SHP77 (cell line): ENCODE measurements around the gene SMAD4.

ENCODE experiments used
- DNase-seq, 2 experiments: peaks; one replicate each; lab custom pipeline; 2025; lab: John Stamatoyannopoulos, UW

Gene SMAD4

DNA sequence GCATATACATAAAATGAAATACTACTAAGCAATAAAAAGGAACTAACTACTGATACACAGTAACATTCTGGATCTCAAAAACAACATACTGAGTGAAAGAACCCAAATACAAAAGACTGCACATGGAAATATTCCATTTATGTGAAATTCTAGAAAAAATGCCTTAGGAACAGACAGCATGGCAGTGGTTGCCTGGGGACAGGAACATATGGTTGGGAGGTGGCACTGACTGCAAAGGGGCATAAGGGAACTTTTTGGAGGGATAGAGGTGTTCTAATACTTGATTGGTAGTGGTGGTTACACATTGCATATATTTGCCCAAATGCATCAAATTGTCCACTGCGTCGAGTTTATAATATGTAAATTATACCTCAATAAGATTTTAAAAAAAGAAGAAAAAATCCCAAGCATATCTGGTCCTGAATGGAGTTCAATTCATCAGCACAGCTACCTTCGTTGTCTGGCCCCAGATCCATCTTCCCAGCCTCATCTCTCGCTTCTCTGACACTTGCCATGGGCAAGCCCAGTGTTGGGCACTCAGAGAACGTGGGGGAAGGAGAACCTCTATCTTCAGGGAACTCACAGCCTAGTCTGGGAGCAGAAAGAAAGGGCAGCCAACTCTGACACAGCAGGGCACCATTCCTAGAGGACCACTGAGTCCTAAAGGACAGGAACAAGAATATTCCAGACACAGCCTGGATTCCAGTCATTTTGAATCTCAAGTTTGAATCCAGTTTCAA lies 8.6 kb upstream of the SMAD4 start:
- DNase-seq: no peak

DNA sequence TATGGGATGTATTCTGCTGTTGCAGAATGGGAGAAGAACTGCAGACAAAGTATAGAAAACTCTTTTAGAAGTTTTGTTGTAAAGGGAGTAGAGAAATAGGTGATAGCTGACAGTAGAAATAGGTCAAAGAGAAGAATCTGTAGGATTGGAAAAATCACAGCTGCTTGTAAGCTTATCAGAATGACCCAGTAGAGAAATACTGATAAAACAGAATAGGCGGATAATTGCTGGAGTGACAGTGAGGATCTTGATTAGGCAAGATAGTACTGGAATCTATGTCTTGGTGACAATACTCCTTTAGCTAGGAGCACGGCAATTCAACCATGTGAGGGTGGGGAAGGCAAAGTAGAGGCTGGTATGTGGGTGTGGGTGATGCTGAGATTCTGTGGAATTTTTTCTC lies 4.5 kb upstream of the SMAD4 start:
- no peak for DNase-seq

- DNase-seq: no peak
Measured at GRCh38 chr18:51028201-51028805, 1.7 kb upstream of the SMAD4 start.

DNA sequence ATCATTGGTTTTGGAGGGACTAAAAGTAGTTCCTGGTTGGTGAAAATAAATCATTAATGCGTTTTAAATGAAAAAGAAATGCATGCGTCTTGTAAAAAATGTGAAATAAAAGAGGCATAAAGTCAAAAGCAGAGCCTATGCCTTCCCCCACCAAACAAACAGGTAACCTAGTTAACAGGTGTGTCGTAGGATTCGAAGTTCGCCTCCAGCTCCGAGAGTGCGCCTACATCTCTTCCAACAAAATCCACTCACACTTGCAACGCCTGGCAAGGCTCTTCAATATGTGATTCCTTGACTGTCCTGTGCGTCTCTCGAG lies 677 bp upstream of the SMAD4 start:
- DNase-seq: peak in 1 of 2 experiments; percentile 8

- peak; percentile 10 to 49 for DNase-seq
Measured at GRCh38 chr18:51030537-51031258, 685 bp downstream of the SMAD4 start.

GRCh38 chr18:51032193-51032592 lies 2.2 kb downstream of the SMAD4 start:
- no peak for DNase-seq

DNA sequence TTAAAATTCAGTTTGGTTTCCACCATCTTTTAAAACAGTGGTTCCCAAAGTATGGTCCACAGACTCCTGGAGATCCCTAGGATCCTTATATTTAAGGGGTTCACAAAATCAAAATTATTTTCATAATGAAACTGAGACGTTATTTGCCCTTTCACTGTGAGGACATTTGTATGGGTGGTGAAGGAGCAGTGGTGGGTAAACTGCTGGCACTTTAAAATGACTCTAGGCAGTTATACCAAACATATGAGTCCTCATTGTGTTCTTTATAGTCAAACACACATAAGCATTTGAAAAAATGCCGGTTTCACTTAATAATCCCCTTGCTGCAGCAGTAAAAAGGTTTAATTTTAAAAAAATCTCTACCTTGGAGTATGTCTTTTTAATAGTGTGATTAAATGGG lies 7.2 kb downstream of the SMAD4 start:
- no peak for DNase-seq

- DNase-seq: no peak
Measured at GRCh38 chr18:51038110-51038509, 8.1 kb downstream of the SMAD4 start.

DNA sequence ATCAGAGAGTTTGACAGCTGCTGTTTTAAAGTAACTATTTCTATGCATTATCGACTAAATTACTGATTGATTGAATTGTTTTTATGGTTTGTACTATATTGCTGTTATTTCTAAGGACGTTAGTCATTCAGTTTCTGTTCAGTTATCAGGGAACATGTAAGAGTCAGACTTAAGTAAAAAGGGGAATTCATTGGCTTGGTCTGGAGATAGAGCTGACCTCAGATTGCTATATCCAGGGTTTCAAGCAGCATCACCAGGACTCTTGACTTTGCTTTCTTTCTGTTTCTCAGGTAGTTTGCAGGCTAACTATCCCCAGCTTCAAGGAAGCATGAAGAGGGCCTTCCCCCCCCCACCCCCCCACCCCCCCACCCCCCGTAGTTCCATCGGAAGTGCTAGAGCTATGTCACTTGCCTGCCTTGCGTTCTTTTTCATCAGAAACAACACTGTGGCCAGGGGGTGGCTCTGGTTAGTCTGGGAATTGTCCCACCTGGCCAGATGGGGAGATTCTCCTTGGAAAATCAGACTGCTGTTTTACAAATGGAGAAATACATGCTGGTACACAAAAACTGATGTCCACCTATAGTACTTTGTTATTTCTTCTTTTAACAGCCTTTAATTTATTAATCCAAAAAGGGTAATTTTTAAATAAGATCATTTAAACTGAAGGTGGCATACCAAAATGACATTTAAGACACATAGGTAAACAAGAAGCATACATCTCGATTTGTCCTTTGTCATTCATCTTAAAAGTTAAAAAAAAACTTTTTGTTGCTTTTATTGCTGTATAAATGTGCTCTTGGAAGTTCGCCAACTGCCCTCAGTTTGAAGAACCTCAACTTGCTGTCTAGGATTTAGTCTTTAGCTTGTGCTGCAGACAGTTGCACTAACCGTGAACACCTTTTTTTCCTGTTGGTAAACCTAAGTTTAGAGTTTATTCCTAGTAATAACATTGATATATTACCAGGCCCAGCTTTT lies 9.4 kb downstream of the SMAD4 start:
- no peak for DNase-seq

DNA sequence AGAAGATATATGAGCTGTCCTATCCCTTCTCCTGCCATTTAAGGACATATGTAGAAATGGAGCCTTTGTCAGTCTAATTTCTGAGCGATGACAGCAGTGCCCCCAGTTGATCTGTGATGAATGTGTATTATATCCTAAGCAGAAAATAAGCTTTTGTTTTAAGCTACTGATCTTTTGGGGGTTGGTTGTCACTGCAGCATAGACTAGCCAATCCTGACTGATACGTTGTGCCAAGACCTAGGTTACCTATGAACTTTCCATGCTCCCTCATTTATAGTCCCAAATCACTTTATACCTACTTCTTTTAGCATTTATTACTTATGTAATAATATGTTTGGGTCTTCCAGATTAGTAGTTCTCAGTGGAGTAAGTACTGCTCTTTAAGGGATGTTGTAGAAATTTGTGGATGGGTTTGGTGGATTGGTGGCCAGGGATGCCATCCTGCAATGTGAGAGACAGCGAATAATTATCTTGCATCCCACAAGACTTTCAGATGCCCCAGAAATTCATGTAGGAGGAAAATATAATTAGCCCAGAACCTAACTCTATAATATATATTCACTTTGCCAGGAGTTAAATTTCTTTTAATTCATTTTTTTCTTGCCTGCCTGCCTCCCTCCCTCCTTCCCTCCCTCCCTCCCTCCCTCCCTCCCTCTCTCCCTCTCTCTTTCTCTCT lies 11.8 kb downstream of the SMAD4 start:
- no peak for DNase-seq

DNA sequence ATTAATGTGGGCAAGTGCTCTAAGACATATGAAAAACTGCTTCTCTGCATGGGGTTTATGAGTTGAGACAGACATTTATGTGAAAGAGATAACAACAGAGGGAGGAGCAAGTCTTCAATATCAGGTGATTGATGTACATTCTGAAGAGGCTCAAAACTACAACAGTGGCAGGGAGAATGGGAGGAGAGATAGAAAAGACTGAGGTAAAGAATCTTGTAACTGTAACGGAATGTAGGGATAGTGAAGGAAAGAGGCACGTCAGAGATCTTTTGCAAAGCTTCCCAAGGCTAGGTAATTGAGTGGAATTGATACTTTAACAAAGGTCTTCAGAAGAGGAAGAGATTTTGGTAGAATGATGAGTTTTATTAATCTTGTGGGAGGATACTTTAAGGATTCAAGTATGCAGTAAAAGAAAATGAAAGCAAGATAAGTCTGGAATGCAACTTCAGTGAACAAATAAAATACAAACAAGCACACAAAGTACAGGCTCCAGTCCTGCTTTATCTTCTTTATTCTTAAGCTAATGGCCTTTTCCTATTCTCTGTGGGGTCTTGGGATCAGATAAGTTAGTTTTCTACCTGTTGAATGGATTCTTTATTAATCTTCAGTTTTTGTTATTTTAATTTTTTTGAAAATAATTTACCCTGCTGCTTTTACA lies 15.0 kb downstream of the SMAD4 start:
- DNase-seq: no peak

DNA sequence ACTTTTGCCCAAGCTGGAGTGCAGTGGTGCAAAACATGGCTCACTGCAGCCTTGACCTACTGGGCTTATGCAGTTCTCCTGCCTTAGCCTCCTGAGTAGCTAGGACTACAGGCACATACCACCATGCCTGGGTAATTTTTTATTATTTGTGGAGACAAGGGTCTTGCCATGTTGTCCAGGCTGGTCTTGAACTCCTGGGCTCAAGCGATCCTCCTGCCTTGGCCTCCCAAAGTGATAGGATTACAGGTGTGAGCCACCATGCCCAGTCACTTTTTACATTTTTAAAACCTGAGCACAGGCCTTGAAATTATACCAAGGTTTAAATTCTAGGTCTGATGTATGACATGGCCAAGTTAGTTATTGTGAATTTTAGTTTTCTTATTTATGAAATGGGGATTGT lies 18.2 kb downstream of the SMAD4 start:
- DNase-seq: no peak

DNA sequence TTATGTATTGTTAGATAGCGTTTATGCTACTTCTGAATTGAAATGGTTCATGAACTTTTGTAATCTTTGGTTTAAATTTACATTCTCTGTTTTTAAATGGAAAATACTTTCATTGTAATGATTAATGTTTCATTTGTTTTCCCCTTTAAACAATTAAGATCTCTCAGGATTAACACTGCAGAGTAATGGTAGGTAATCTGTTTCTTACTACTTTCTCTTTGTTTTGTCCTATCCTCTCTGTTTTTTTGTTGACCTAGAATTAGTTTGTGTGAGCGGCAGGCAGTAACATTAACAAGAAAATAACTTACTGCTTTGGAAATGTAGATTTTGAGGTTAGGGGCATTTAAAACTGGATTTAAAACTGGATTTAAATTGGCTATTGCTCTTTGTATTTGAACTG lies 19.1 kb downstream of the SMAD4 start:
- DNase-seq: no peak

GRCh38 chr18:51051105-51051712 lies 21.2 kb downstream of the SMAD4 start:
- peak; percentile 28 to 55 for DNase-seq

DNA sequence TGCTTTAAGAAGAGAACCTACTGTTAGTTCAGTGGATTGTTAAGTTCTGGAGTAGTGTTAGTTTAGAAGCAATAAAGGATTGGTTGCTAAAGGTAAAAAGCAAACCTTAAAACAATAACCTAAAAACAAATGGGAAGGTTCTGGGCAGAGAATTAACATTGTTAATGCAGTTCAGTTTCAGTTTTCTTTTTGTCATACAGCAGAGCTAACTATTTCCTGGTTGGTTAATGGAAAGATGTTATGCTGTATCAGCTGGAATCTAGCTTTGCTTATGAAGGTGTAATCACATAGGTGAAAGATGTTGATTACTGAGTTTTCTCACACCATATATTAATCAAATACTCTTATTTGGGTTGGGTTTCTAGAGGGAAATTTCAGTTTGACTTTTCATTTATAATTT lies 23.8 kb downstream of the SMAD4 start:
- DNase-seq: no peak

DNA sequence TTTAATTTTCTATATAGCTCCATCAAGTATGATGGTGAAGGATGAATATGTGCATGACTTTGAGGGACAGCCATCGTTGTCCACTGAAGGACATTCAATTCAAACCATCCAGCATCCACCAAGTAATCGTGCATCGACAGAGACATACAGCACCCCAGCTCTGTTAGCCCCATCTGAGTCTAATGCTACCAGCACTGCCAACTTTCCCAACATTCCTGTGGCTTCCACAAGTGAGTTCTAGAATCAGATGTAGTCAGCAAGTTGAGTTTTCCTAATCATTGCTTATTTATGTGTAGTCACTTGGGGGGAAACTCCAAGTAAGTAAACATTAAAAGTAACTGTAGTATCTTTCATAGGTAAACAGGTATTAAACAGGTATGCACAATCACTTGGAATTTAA lies 24.8 kb downstream of the SMAD4 start:
- DNase-seq: no peak

DNA sequence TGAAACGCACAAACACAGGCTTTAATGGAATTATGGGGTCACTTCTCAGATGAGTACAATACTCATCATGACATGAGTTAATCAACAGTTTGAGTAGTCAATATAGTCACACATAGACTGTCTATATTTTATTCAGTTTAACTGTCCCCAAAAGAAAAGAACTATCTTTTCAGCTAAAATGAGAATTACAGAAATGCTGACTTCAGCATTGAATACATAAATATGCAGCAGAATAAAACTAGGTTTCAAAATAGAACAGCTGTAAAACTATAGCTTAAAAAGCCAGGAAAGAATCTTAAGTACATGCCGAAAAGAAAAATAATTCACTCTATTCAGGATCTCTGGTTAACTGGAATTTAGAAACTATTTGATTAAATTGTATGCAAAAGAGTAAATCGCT lies 30.0 kb downstream of the SMAD4 start:
- DNase-seq: no peak

- no peak for DNase-seq
Measured at GRCh38 chr18:51064256-51064655, 34.2 kb downstream of the SMAD4 start.

DNA sequence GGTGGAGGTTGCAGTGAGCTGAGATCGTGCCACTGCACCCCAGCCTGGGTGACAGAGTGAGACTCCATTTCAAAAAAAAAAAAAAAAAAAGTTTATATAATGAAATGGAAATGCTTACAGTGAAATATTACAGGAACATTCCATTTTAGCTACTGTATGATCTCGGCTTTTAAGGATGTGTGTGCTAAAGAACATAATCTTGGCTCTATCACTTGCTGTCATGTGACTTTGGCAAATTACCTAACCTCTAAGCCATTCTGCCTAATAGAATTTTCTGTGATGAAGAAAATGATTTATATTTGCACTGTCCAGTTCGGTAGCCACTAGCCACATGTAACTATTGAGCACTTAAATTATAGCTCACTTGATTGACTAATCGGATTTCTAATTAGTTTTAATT lies 36.3 kb downstream of the SMAD4 start:
- no peak for DNase-seq

- DNase-seq: no peak
Measured at GRCh38 chr18:51068105-51068504, 38.1 kb downstream of the SMAD4 start.

DNA sequence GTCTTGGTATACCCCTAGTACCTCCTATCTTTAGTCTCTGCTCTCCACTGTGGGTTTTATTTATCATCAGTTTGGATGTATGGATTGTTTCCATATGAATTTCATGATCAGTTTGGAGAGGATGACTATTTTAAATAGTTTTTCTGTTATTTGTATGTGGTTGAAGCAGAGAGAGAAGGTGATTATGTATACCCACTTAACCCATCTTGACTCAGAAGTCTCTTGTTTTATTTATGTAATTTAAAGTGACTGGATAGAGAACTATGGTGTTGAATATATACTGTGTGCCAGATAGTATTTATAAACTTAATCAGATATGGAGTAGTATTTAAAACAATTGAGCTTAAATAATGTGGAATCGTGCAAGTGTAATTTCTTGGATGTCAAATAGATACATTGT lies 39.9 kb downstream of the SMAD4 start:
- DNase-seq: no peak
